ENCODE results near the gene ANK2. TPM values are rescaled to one million over a fixed set of nuclear protein-coding genes. Genes with fewer than 3 reads are reported as not detected.

Gene ANK2
- total RNA-seq, 1 experiment from 2014 or later: 5.6 TPM

DNA sequence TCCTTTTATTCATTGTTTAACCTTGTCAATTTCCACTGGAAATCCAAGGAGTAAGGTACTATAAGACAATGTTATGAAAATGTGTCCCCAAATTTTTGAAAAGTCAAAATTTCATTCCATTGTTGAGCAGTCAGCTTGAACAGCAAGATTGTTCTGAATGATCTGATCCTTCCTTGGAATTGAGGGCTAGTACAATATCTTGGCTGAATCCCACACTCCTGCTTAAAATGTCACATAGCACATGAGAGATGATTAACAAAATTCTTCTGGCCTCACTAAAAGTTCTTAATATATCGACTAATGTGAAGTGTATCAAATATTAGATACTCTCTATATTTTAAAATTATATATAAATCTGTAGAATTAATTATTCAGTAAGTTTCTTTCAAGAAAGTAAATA is 104.8 kb downstream of the ANK2 start:
- no peak overlapping the region for H3K9ac ChIP-seq (ENCODE audit: low read length)
- POLR2A ChIA-PET: no interaction called here
- H3K36me3 ChIP-seq (ENCODE audit: control insufficient read depth in 1 of 2, insufficient read depth in 2 of 2, low read length in 2 of 2): no peaks in the 10 kb centered on the region
- BruUV-seq (replicated peaks): no TSS peak
- H3K9me2 ChIP-seq (ENCODE audit: insufficient read depth): no peaks in the 10 kb centered on the region
- CTCF ChIA-PET: no interaction called here
- no peaks in the 10 kb centered on the region for H3K9me3 ChIP-seq (ENCODE audit: control insufficient read depth in 1 of 2, insufficient read depth in 1 of 2, low read depth in 1 of 2, low read length in 2 of 2)
- no peak for TF ChIP-seq ZFX (IDR thresholded peaks at IDR 0.05)
- TF ChIP-seq, protein P1, sequence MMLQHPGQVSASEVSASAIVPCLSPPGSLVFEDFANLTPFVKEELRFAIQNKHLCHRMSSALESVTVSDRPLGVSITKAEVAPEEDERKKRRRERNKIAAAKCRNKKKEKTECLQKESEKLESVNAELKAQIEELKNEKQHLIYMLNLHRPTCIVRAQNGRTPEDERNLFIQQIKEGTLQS (IDR thresholded peaks at IDR 0.05): no peak
- no peak for TF ChIP-seq ELF1 (IDR thresholded peaks at IDR 0.05; ENCODE audit: borderline replicate concordance, low read depth)
- no peak for TF ChIP-seq FOSL1 (IDR thresholded peaks at IDR 0.05; ENCODE audit: low read depth)
- no peak for TF ChIP-seq RAD21 (IDR thresholded peaks at IDR 0.05; ENCODE audit: low read depth)
- TF ChIP-seq ZNF274 (IDR thresholded peaks at IDR 0.05; ENCODE audit: low read depth, low read length): no peak
- TF ChIP-seq, protein P2, sequence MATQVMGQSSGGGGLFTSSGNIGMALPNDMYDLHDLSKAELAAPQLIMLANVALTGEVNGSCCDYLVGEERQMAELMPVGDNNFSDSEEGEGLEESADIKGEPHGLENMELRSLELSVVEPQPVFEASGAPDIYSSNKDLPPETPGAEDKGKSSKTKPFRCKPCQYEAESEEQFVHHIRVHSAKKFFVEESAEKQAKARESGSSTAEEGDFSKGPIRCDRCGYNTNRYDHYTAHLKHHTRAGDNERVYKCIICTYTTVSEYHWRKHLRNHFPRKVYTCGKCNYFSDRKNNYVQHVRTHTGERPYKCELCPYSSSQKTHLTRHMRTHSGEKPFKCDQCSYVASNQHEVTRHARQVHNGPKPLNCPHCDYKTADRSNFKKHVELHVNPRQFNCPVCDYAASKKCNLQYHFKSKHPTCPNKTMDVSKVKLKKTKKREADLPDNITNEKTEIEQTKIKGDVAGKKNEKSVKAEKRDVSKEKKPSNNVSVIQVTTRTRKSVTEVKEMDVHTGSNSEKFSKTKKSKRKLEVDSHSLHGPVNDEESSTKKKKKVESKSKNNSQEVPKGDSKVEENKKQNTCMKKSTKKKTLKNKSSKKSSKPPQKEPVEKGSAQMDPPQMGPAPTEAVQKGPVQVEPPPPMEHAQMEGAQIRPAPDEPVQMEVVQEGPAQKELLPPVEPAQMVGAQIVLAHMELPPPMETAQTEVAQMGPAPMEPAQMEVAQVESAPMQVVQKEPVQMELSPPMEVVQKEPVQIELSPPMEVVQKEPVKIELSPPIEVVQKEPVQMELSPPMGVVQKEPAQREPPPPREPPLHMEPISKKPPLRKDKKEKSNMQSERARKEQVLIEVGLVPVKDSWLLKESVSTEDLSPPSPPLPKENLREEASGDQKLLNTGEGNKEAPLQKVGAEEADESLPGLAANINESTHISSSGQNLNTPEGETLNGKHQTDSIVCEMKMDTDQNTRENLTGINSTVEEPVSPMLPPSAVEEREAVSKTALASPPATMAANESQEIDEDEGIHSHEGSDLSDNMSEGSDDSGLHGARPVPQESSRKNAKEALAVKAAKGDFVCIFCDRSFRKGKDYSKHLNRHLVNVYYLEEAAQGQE (IDR thresholded peaks at IDR 0.05; ENCODE audit: low read depth): no peak
- TF ChIP-seq CEBPB (IDR thresholded peaks at IDR 0.05; ENCODE audit: low read depth): no peak
- TF ChIP-seq, protein P3, sequence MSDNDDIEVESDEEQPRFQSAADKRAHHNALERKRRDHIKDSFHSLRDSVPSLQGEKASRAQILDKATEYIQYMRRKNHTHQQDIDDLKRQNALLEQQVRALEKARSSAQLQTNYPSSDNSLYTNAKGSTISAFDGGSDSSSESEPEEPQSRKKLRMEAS (IDR thresholded peaks at IDR 0.05): no peak
- DNase-seq (ENCODE audit: low read depth, low spot score): no peak
- H2AFZ ChIP-seq (ENCODE audit: low read depth, low read length, poor library complexity, severe bottlenecking): no peak overlapping the region
- H4K20me1 ChIP-seq (ENCODE audit: insufficient read depth): no peaks in the 10 kb centered on the region
- no peaks in the 10 kb centered on the region for H3K27me3 ChIP-seq (ENCODE audit: insufficient read depth, low read length)
- RAD21 ChIA-PET (ENCODE audit: low non-redundant PET in 1 of 2, low total read pairs in 2 of 2, uncharacterized antibody in 2 of 2, unreplicated experiment in 2 of 2): no interaction called here
- H3K27ac ChIP-seq (ENCODE audit: low read depth, low read length): no peak overlapping the region
- intact Hi-C loops (cut with micrococcal nuclease): no loop called here
- peaks cover 0 to 8% of the 10 kb centered on the region in 2 experiments; a peak in 1 of 4 replicates for H3K4me1 ChIP-seq (ENCODE audit: control insufficient read depth in 1 of 2, insufficient read depth in 2 of 2, low read length in 2 of 2)
- H3K79me2 ChIP-seq (ENCODE audit: insufficient read depth, low read length): no peaks in the 10 kb centered on the region
- no peak overlapping the region for H3K4me3 ChIP-seq (replicated peaks in 1 of 2; ENCODE audit: low read depth in 1 of 2, low read length in 2 of 2)
- no peak overlapping the region for H3K4me2 ChIP-seq (ENCODE audit: low read length)
- ATAC-seq: no peak
